Measurements from ENCODE around the gene CCDC141.

Gene CCDC141

GRCh38 chr2:178827111-178827510 is 222.8 kb downstream of the CCDC141 start:
- H3K4me3 ChIP-seq (ENCODE audit: low read depth, low read length) = no peak overlapping the region
- TF ChIP-seq CTCF (IDR thresholded peaks at IDR 0.05; ENCODE audit: low read depth, low read length) = no peak

- TF ChIP-seq CTCF (IDR thresholded peaks at IDR 0.05; ENCODE audit: low read depth, low read length) = no peak
- no peak overlapping the region for H3K4me3 ChIP-seq (ENCODE audit: low read depth, low read length)
Measured at GRCh38 chr2:178825183-178825582, 224.8 kb downstream of the CCDC141 start.

- no peak for TF ChIP-seq CTCF (IDR thresholded peaks at IDR 0.05; ENCODE audit: low read depth, low read length)
- H3K4me3 ChIP-seq (ENCODE audit: low read depth, low read length) = no peak overlapping the region
Measured at GRCh38 chr2:178824181-178824580, 225.8 kb downstream of the CCDC141 start.

GRCh38 chr2:178819992-178820391 is 229.9 kb downstream of the CCDC141 start:
- TF ChIP-seq CTCF (IDR thresholded peaks at IDR 0.05; ENCODE audit: low read depth, low read length) = no peak
- no peak overlapping the region for H3K4me3 ChIP-seq (ENCODE audit: low read depth, low read length)

- no peak for TF ChIP-seq CTCF (IDR thresholded peaks at IDR 0.05; ENCODE audit: low read depth, low read length)
- H3K4me3 ChIP-seq (ENCODE audit: low read depth, low read length) = no peak overlapping the region
Measured at GRCh38 chr2:178819147-178819875, 230.6 kb downstream of the CCDC141 start.

- H3K4me3 ChIP-seq (ENCODE audit: low read depth, low read length) = no peak overlapping the region
- TF ChIP-seq CTCF (IDR thresholded peaks at IDR 0.05; ENCODE audit: low read depth, low read length) = no peak
Measured at GRCh38 chr2:178811901-178812300, 238.0 kb downstream of the CCDC141 start.

GRCh38 chr2:178811045-178811444 is 238.9 kb downstream of the CCDC141 start:
- H3K4me3 ChIP-seq (ENCODE audit: low read depth, low read length) = no peak overlapping the region
- TF ChIP-seq CTCF (IDR thresholded peaks at IDR 0.05; ENCODE audit: low read depth, low read length) = no peak

Data from WI38 (cell line).